Measurements from ENCODE around the gene POFUT2. TPM values are rescaled to one million over a fixed set of nuclear protein-coding genes. Genes with fewer than 3 reads are reported as not detected.

POFUT2 gene
- total RNA-seq, 4 donors from 2014 or later: 7.9 to 11.4 (median 9.4) TPM

GRCh38 chr21:45263534-45263933, 24.2 kb downstream of the POFUT2 start:
- intact Hi-C loops (cut with DNase I): no loop called here
- H3K27me3 ChIP-seq: peaks cover 0 to 11% (median 0%) of the 10 kb centered on the region in 4 donors
- no peak overlapping the region for H3K4me3 ChIP-seq
- H3K36me3 ChIP-seq: peaks cover 21 to 70% (median 24%) of the 10 kb centered on the region in 3 donors
- no peaks in the 10 kb centered on the region for H3K9me3 ChIP-seq
- TF ChIP-seq POLR2A (IDR thresholded peaks at IDR 0.05) (no peak), CTCF (IDR thresholded peaks at IDR 0.05) (no peak)
- DNase-seq: no peak
- WGBS, 2 donors: 87 to 98% methylated on average over 5 to 6 of the region's 6 CpGs
- H3K27ac ChIP-seq: no peak overlapping the region
- H3K4me1 ChIP-seq: no peaks in the 10 kb centered on the region

- DNase-seq: no peak
- Histone ChIP-seq H3K27me3 (peaks cover 0 to 20% (median 0%) of the 10 kb centered on the region in 4 donors), H3K4me3 (no peak overlapping the region), H3K36me3 (peaks cover 21 to 60% (median 24%) of the 10 kb centered on the region in 3 donors), H3K27ac (no peak overlapping the region), H3K9me3 (no peaks in the 10 kb centered on the region), H3K4me1 (no peaks in the 10 kb centered on the region)
- TF ChIP-seq POLR2A (IDR thresholded peaks at IDR 0.05) (no peak), CTCF (IDR thresholded peaks at IDR 0.05) (no peak)
- 87 to 96% methylated on average over 11 of the region's 11 CpGs for WGBS, 2 donors
- intact Hi-C loops (cut with DNase I): no loop called here
Observed at GRCh38 chr21:45262616-45263015, 25.1 kb downstream of the POFUT2 start.

- no peaks in the 10 kb centered on the region for H3K9me3 ChIP-seq
- TF ChIP-seq POLR2A (IDR thresholded peaks at IDR 0.05) (no peak), CTCF (IDR thresholded peaks at IDR 0.05) (no peak)
- peaks cover 0 to 25% (median 0%) of the 10 kb centered on the region in 4 donors for H3K27me3 ChIP-seq
- H3K36me3 ChIP-seq: peaks cover 20 to 55% (median 21%) of the 10 kb centered on the region in 3 donors
- no peak overlapping the region for H3K27ac ChIP-seq
- H3K4me1 ChIP-seq: peaks cover 0 to 2% (median 0%) of the 10 kb centered on the region in 3 donors
- no peak overlapping the region for H3K4me3 ChIP-seq
- DNase-seq: no peak
- intact Hi-C loops (cut with DNase I): no loop called here
- WGBS, 2 donors: 88 to 97% methylated on average over 6 to 7 of the region's 7 CpGs
Observed at GRCh38 chr21:45262041-45262581, 25.6 kb downstream of the POFUT2 start.

GRCh38 chr21:45261093-45261492, 26.6 kb downstream of the POFUT2 start:
- Histone ChIP-seq H3K4me3 (no peak overlapping the region), H3K27ac (no peak overlapping the region), H3K27me3 (peaks cover 0 to 35% (median 3%) of the 10 kb centered on the region in 4 donors), H3K36me3 (peaks cover 18 to 45% (median 20%) of the 10 kb centered on the region in 3 donors), H3K4me1 (peaks cover 0 to 3% (median 0%) of the 10 kb centered on the region in 3 donors), H3K9me3 (no peaks in the 10 kb centered on the region)
- DNase-seq: no peak
- intact Hi-C loops (cut with DNase I): no loop called here
- WGBS, 2 donors: 84 to 88% methylated on average over 4 to 8 of the region's 10 CpGs
- TF ChIP-seq POLR2A (IDR thresholded peaks at IDR 0.05) (no peak), CTCF (IDR thresholded peaks at IDR 0.05) (no peak)

GRCh38 chr21:45260191-45260825, 27.4 kb downstream of the POFUT2 start:
- peaks cover 0 to 3% (median 0%) of the 10 kb centered on the region in 3 donors for H3K4me1 ChIP-seq
- intact Hi-C loops (cut with DNase I): no loop called here
- no peak for DNase-seq
- peaks cover 0 to 43% (median 3%) of the 10 kb centered on the region in 4 donors for H3K27me3 ChIP-seq
- WGBS, 2 donors: 67 to 83% methylated on average over 4 to 5 of the region's 5 CpGs
- no peak overlapping the region for H3K4me3 ChIP-seq
- H3K27ac ChIP-seq: no peak overlapping the region
- H3K9me3 ChIP-seq: no peaks in the 10 kb centered on the region
- peaks cover 12 to 37% (median 13%) of the 10 kb centered on the region in 3 donors for H3K36me3 ChIP-seq
- no peak for TF ChIP-seq POLR2A (IDR thresholded peaks at IDR 0.05)
- TF ChIP-seq CTCF (IDR thresholded peaks at IDR 0.05): no peak
